ENCODE data around the gene TPM4.

DNA sequence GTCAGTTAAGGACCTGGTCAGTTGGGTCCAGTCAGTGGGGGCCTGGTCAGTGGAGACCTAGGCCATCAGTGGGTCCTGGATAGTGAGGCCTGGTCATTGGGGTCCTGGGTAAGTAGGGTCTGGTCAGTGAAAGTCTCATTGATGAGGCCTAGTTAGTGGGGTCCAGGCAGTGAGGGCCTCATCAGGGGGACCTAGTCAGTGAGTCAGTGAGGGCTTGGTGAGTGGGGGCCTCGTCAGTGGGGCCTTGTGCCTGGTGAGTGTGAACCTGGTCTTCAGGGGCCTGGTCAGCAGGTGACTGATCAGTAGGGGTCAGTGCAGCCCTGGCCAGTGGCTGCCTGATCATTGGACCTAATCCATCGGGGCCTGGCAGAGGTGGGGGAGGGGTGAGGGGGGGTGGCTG lies 42.6 kb upstream of the TPM4 start:
- TF ChIP-seq ZNF34 (CRISPR knock-in tag; IDR thresholded peaks at IDR 0.05; ENCODE audit: borderline replicate concordance) (no peak), JUND (CRISPR knock-in tag; IDR thresholded peaks at IDR 0.05) (no peak)

Data from HepG2 (cell line).